CD4-positive, alpha-beta T cell treated with Interleukin-1 beta for 1 hour (primary cell): ENCODE measurements around the gene TIMM22.
A peak's percentile ranks its signal among the peaks of the same experiment; 100 is the strongest.
"Not testable (repeated sequence)": the region's sequence is repeated elsewhere in the genome, so short reads cannot be mapped to it uniquely, and the experiment has no call there.

Experiments
- DNase-seq, 2 donors: peaks; one replicate each; pipeline ENCODE4 v3.0.0-alpha.2; 2020 to 2022

Gene TIMM22

DNA sequence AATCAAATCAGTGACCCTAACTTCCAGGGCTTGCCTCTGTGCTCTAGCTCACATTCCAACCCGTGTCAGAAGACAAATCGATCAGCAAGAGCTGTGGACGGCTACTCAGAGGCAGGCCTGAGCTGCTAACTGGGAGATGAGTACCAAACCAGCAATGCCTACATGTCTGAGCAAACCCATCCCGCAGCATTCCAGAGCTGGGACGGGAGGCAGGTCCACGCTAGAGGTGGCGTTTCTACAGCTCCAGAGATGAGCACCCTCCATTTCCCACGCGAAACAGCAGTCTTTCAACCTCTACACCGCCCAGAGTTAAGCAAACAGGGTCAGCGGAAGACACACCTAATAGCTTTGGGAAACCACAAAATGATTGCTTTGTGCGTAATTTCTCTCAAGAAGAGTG lies 23.9 kb upstream of the TIMM22 start:
- no peak for DNase-seq

DNA sequence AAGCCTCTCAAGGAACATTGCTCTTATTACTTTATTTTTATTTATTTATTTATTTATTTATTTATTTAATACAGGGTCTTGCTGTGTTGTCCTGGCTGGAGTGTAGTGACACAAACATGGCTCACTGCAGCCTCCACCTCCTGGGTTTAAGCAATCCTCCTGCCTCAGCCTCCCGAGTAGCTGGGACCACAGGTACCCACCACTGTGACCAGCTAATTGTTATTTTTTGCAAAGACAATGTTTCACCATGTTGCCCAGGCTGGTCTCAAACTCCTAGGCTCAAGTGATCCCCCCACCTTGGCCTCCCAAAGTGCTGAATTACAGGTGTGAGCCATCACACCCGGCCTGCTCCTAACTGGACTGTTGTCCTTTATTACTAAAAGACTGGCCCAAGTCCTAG lies 22.2 kb upstream of the TIMM22 start:
- DNase-seq = not testable (repeated sequence)

DNA sequence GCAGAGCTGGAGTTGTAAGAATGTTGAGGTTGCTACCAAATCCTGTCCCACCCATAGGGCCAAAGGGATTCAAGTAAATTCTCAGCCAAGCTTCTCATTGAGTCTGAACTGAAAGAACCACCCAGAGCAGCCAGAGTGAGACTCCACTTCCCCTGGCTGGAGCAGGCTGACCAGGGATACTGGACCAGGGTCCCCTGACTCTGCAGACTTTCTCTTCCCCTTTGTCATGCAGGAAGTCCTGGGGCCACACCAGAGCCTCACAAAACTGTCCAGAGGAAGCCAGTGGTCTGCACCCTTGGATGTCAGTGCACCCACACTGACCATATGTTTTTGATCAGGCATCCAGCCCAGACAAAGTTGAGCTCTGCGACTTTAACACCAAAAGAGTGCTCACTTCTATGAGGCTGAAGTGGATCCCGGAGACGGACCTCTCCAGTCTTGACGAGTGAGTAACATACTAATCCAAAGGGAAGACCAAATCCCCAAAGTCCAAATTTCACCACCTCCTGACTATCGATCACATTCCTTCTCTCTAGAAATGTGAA lies 21.5 kb upstream of the TIMM22 start:
- DNase-seq = no peak

DNA sequence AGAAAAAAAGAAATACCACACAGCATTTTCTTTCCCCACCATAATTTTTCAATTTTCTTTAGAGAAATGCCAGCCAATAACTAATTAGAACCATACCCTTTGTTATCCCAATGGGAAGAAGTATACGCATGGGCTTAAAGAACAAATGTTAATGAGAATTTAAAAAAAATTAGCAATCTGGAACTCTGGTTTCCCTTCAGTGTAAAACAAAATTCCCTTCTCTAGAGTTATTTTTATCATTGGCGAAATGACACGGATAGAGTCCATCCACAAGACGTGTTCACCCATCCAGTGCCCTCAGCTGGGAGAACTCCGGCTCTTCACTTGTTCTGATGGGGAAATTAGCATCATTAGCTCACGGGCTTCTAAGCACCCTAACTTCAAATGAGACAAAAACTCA lies 20.6 kb upstream of the TIMM22 start:
- DNase-seq = no peak

DNA sequence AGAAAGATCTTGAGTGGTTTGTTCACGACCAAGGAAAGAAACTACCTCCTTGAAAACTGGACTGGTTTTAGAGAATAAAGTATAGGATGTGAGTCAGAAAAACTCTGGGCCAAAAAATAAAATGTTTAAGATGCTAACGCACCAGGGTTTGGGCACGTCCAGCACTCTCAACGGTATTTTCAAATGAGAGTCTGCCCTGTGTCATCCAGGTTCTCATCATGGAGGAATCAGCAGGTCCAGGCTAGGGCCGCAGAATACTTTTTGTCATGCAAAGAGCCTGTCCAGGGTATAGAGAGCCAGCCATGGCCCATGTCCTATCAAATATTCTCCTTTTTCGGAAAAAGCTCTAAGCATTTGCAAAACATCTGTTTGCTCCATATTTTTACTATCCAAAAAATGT lies 19.8 kb upstream of the TIMM22 start:
- no peak for DNase-seq

DNA sequence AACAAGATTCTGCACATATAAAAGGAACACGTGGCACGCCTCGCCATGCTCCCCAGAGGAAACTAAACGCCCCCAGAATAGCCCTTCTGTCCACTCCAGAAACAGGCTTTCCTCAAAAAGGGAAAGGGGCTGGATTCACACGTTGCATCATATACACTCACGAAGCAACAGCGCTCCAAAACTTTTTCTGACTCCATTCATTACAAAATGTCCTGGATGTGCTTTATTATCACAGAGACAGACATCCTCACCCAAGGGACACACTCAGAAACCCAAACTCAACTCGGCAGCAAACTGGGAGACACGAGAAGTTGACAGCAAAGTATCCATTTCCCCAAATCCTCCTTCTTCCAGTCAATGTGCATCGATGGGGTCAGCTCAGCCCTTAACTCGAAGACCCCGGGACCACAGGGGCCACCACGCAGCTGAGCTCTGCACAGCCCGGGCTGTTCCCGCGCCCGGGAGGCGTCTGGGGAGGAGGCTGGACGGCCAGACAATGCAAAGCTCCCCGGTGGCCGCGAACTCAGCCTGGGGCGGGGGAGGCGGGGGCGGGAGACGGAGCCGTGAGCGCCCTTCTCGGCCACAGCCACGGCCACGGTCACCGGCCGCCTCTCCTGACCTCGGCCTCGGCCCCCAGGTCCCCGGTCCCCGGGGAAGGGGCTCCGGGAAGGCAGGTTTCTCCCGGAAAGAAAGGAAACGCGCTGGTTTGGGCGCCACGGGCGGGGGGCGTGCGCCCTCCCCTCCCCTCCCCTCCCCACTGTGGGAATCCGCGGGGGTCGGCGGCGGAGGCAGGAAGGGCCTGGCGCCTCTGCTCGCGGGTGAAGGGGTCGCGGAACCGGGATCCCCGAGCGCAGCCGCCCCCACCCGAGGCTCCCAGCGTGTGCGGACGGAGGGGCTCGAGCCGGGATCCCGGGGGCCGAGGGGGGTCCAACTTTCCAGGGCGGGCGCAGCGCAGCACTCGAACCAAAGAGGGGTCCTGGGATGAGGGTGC lies 18.5 kb upstream of the TIMM22 start:
- no peak for DNase-seq

DNA sequence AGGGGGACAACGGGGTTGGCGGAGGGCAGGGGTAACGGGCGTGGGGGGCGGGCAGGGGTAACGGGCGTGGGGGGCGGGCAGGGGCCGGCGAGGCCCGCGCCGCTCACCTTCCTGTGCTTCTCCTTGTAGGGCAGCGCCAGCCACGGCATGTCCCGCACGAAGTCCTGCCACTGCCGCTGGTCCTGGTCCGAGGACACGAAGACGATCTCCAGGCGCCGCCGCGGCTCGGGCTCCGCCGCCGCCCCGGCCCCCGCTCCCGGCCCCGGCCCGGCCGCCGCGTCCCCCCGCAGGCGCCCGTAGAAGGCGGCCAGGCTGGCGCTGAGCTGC lies 17.8 kb upstream of the TIMM22 start:
- DNase-seq = no peak

DNA sequence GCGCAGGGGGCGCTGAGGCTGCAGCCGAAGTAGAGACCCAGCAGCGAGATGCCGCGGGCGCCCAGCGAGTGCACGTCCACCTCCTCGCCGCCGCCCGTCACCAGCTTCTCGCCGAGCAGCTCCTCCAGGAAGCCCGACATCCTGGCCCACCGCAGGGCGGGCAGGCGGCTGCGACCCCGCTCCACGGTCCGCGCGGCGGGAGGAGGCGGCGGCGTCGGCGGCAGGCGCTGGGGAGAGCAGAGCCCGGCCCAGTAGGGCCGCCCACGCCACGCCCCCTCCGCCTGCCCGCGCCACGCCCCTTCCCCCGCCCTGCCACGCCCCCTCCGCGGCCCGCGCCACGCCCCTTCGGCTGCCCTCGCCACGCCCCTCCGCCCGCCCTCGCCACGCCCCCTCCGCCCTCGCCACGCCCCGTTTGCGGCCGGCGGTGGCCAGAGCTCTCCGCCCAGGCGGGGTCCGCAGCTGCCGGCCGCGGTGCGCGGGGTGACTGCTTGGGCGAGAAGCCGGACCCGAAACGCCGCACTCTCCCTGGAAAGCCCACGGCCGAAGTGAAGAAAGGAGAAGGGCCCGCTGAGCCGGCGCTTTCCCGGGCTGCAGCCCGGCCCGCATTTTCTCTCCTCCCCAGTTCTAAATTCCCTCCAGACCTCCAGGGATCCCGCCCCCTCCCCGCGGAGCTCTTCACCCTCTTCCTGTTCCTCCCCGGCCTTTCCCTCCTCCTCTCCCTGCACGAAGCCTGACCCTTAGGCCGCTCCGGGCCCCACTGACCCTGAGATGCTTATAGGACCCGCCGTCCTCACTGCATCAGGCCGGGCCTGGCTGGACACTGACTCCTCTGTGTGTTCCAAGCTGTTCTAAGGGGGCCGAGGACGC lies 17.2 kb upstream of the TIMM22 start, which contains the start of gene NXN:
TSS of gene NXN (minus strand) at position 238 of the 867 bp plus-strand sequence.
- DNase-seq = peak; percentile 81 to 85

DNA sequence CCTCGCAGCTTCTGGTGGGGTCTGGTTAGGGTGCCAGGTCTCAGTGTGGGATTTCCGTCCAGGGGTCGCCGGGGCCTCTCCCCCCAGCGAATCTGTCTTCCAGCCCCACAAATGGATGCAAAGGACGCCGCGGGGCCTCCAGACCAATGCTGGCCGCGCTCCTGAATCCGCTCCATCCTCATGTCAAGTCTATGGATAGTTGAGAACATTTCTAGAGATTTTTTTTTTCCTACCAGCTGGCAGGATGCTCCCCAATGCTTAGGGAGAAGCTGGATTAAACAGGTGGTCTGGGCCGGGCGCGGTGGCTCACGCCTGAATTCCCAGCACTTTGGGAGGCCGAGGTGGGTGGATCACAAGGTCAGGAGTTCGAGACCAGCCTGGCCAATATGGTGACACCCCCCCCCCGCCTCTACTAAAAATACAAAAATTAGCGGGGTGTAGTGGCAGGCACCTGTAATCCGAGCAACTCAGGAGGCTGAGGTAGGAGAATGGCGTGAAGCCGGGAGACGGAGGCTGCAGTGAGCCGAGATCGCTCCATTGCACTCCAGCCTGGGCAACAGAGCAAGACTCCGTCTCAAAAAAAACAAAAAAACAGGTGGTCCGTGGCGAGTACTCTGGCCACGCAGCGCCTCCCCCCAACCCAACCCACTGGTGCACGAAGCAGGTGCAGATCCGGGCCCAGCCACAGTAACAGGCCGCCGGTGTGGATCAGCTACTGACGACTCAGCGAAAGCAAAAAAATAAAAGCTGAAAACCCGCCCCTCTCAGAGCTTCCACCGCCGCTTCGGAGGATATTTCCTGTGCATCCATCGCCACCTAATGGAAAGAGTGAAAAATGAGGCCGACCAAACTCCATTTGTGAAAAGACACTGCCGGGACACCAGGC lies 16.3 kb upstream of the TIMM22 start:
- peak; percentile 86 to 89 for DNase-seq

DNA sequence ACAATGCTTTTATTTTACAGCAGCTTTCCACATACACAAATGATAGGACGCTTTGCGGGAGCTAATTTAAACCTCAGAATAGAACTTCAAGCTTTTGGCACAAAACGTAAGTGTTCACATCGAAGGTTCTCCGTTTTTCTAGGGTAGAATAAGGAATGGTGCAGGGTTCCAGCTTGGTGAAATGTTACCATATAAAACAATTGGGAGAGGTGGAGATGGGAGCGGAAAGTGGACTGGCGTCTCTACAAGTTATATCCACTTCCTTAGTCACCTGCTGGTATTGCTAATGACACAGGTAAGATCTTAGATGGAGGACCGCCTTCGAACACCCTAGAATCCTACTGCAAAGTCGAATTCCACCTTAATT lies 15.7 kb upstream of the TIMM22 start:
- no peak for DNase-seq

DNA sequence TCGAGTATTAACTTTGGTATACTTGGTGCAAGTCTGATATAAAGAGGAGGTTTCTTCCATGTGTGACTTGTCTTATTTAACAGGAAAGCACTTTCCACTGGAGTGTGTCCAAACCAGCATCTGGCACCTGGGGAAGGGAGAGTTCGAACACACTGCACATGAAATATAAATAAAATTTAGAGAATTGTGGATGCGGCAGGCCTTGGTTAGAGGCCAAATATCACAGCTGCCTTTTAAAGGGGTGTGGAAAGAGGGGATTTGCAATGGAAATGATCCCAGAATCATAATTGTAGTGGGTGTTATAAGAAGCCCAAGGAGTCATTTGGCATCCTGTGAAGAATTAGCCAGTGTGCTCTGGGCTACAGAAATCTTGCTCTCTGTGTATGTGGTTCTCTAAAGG lies 13.0 kb upstream of the TIMM22 start:
- DNase-seq = no peak

DNA sequence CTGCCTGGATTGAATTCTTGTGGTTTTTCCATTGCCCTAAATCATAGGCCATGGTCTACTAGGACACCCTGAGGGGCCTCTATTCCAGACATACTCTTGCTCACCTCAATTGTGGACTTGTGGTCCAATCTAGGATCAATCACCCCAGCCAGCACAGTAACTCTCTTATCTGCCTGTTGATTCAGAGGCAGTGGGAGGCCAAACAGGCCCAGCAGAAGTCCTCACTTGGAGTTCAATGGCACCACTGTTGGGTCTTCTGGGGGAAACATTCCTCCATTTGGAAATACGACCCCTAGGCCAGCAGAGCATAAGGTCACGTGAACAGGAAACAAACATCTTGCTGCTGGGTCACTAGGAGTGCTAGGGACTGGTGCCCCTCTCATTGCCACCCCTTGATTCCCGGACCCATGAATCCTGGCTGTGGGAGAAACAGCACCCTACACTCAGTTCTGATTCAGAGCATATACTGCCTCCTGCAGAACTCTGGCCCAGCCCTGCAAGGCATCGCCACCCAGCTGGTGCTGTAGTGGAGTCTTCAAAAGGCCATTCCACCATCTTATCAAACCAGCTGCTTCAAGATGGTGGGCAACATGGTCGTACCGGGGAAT lies 10.5 kb upstream of the TIMM22 start:
- no peak for DNase-seq

DNA sequence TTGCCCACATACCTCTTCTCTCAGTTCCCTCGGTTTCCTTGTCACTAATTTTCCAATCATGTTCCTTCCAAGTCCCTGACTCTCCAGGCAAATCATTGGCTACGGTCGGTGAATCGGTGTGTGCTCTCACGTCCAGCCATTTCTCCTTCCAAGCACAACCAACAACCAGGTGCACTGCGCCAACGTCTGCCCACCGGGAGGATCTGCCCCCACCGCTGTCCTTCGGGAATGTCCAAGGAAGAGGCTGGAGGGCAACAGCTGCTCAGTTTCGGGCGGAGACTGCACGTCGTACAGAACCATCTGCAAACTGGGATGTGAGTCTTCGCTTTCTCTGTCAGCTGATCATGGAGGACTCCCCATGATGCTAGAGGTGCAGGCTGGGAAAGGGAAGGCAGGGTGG lies 9.0 kb upstream of the TIMM22 start:
- no peak for DNase-seq

DNA sequence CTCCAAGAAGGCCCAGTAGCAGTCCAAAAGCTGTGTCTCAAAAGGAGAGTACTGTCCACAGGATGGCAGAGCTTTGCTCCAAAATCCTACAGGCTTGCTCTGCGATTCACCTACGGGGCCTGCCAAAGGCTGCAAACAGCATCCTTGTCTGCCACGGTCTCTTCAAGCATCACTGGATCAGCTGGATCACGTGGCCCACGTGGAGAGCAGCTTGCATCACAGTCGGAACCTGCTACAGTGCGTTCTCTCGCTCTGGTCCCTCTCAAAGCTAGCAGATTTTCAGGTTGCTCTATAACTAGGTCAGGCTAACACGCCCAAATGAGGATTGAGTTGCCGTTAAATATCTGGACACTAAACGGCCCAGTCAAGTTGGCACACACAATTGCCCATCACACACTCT lies 8.4 kb upstream of the TIMM22 start:
- DNase-seq = no peak

DNA sequence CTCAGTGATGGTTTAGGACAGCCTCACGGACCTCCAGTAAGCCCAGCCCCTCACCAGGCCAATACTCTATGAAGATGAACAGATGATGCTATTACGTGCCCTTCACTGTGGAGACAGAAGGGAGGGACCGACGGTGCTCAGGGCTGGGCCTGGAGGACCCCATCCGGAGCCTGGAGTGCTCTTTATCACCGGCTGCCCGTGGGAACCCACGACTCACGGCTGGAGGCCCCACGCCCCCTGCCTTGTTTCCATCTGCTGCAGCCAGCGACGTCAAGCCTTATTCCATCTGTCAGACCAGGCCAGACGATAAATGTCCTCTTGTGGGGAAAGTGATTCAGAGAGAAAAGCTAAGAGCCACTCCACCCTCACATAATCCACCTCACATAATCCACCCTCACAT lies 4.0 kb upstream of the TIMM22 start:
- no peak for DNase-seq

DNA sequence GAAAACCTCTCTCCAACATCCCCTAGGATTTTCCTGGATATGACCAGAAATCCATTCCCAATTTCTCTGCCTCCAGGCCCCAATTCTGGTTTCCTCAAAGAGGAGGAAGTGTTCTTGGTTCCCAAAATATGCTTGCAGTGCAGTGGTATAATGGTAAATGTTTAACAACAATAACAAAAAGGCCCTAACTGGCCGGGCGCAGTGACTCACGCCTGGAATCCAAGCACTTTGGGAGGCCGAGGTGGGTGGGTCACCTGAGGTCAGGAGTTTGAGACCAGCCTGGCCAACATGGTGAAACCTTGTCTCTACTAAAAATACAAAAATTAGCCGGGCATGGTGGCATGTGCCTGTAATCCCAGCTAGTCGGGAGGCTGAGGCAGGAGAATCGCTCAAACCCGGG lies 1.6 kb upstream of the TIMM22 start:
- DNase-seq = not testable (repeated sequence)

DNA sequence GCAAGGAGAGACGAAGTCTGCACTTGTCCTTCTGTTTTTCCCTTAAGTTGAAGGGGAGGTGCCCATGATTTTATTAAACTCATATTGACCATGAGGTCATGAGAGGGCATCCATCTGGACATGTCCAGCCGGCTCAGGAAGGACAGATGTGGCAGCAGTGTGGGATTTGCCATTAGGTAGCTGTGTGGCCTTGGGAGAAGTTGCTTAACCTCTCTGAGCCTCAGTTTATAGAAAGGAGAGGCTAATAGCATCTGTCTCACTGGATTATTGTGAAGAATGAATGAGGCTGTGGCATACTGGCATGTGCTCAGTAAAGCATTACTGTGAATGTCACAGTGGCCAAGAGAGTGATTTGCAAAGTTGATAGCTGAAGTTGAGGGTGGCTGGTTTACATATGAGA lies 1.2 kb downstream of the TIMM22 start:
- DNase-seq = no peak

DNA sequence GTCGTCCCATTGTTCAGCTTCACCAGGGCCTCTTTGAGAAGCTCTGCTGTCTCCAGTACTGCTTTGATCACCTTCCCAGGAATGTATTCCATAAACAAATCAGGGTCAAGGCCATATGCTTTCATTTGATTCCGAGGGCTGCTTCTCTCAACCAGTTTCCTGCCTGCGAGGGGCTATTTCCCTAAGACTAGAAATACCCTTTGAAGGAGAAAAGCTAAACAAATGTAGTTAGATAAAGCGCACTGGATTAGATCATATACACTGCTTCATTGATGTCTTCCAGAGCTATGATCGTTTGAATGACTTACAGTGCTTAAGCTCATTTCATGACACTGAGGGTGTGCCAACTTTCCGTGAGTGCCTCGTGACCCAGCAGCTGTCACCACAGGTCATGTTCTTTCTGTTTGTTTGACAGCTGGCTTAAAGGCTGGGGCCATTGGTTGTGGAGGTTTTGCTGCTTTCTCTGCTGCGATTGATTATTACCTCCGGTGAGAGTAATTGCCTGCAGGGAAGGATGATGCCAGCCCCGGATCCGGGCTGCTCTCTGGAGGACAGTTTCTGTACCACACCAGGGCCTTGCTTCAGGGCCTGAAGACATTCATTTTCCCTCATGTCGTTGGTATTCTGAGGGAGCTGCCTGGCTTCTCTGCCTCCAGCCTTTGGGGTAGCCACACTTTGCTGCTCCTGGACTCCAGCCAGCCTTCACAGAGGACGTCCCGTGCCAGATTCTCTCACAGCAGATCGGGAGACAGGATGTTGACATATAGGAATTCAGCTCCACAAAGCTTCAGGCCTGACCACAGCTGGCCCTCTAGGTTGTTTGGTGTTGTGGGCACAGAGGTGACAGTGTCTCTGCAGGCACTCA lies 3.9 kb downstream of the TIMM22 start:
- no peak for DNase-seq

DNA sequence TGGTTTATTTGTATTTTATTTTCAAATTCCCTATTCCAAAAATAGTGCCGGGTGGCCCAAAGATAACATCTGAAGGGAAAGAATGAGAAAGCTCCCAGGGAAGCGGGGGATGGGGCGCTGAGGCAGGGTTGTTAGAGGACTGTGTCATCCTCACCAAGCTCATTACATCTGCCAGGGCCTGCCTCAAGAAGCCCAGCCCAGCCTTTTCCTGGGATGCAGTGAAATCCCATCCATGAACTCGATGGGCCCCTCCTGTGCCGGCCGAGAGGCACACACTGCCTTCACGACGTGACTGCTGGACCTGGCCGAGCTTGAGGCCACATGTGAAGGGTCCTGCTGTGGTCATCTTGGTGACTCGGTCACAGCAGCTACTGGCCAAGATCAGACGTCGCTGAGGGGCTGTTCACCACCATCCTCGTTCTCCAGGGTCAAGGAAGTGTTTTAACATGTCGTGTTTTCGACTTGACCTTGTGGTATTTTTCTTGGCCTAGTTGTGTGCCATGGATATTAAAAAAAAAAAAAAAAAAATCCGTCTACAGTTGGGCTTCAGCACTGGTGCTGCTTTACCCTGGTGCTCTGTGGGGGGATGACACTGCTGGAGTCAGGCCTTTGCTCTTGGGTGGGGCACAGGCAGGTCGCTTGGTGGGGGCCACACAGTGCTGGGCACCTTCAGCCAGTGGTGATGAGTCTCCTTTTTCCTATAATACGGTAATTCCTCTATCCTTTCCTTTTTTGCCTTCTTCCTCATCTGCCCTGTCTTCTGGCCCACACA lies 4.9 kb downstream of the TIMM22 start:
- DNase-seq = no peak

DNA sequence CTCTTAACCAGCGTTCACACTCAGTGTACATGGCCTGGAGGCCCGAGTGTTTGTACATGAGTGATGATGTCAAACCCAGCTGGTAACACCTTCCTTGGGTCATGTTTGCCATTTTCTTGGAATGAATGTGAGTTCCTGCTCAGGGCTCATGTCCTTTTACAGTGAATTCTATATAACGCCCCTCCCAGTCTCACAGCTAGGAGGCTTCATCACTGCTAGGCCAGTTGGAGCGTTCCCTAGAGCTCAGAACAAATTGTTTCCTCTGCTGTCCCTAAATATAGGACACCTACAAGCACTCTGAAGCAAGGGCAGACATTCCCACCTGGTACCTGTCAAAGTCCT lies 5.5 kb downstream of the TIMM22 start:
- DNase-seq = no peak
